Type B pancreatic cell (in vitro differentiated cells): ENCODE data around the gene WDR76. TPM values are rescaled to one million over a fixed set of nuclear protein-coding genes. Genes with fewer than 3 reads are reported as not detected.
"Not testable (repeated sequence)": the region's sequence is repeated elsewhere in the genome, so short reads cannot be mapped to it uniquely, and the experiment has no call there.

Experiments
- DNase-seq: peaks from one replicate; pipeline ENCODE4 v3.0.0; 2021; ENCODE audit warnings: mixed read lengths; ENCODE audit not compliant: unreplicated experiment; ENCODE audit errors: extremely low spot score
- H3K27ac Mint-ChIP-seq: 2 replicates; pipeline ENCODE4 v1.8.0; 2021; ENCODE audit warnings: mild to moderate bottlenecking, mixed read lengths
- H3K27me3 Mint-ChIP-seq: 2 replicates; pipeline ENCODE4 v1.8.0; 2021; ENCODE audit warnings: mixed read lengths
- H3K36me3 Mint-ChIP-seq: 2 replicates; pipeline ENCODE4 v1.8.0; 2021; ENCODE audit warnings: mixed read lengths
- H3K4me1 Mint-ChIP-seq: one replicate; pipeline ENCODE4 v1.8.0; 2021; ENCODE audit warnings: mixed read lengths; ENCODE audit not compliant: unreplicated experiment
- H3K4me3 Mint-ChIP-seq: 2 replicates; pipeline ENCODE4 v1.8.0; 2021; ENCODE audit warnings: mild to moderate bottlenecking, mixed read lengths
- H3K9me3 Mint-ChIP-seq: 2 replicates; pipeline ENCODE4 v1.8.0; 2021; ENCODE audit warnings: mixed read lengths
- CTCF ChIP-seq: fragments of 200-600 bp; sonication (generic); conservative IDR thresholded peaks from 2 replicates; pipeline ENCODE4 v1.5.0; 2021; ENCODE audit warnings: antibody characterized with exemption, mild to moderate bottlenecking
- total RNA-seq: library from RNA; stranded (reverse); gene quantifications from 2 replicates; pipeline ENCODE4 v1.2.1, GENCODE V29; 2021; ENCODE audit warnings: low replicate concordance

Gene WDR76
- total RNA-seq, 1 donor from 2014 or later, result 16.9 TPM

DNA sequence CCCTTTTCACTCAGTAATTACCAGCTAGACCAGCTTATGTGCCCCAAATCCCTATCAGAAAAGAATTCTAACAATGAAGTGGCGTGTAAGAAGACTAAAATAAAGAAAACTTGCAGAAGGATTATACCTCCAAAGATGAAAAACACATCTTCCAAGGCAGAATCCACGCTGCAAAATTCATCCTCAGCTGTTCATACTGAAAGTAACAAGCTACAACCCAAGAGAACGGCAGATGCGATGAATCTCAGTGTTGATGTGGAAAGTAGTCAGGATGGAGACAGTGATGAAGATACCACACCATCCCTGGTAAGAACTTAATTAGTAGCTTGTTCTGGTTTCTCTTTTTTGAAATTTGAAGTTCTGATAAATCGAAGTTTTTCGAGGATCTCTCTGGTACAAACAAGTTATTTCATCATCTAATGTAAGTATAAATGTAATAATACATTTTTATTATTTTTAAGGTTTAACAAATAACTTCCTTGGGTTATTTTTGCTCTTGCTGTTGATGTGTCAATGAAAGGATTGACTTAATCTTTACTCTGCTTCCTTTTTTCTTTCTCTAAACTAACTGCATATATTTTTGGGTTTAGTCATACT is 1.4 kb downstream of the WDR76 start:
- Mint-ChIP-seq H3K27me3 (no peaks in the 10 kb centered on the region), H3K27ac (peak overlapping the region; percentile 39), H3K9me3 (peaks cover 5% of the 10 kb centered on the region), H3K4me3 (peak overlapping the region; percentile 88), H3K4me1 (peaks cover 16% of the 10 kb centered on the region), H3K36me3 (peaks cover 5% of the 10 kb centered on the region)
- no peak for DNase-seq
- TF ChIP-seq CTCF, result no peak

- not testable (repeated sequence) for H3K4me3 Mint-ChIP-seq, H3K36me3 Mint-ChIP-seq, DNase-seq, H3K27ac Mint-ChIP-seq, H3K4me1 Mint-ChIP-seq, H3K9me3 Mint-ChIP-seq, H3K27me3 Mint-ChIP-seq
These were observed 3.2 kb downstream of the WDR76 start for GRCh38 chr15:43829951-43830540.

DNA sequence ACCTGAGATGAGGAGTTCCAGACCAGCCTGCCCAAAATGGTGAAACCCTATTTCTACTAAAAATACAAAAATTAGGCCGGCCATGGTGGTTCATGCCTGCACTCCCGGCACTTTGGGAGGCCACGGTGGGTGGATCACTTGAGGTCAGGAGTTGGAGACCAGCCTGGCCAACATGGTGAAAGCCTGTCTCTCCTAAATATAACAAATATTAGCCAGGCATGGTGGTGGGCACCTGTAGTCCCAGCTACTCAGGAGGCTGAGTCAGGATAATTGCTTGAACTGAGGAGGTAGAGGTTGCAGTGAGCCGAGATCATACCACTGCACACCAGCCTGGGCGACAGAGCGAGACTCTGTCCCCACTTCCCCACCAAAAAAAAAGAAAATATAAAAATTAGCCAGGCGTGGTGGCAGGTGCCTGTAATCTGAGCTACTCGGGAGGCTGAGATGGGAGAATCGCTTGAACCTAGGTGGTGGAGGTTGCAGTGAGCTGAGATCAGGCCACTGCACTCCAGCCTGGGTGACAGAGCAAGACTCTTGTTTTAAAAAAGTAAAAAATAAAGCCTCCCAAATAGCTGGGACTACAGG is 4.0 kb downstream of the WDR76 start:
- not testable (repeated sequence) for H3K36me3 Mint-ChIP-seq, H3K27me3 Mint-ChIP-seq, H3K4me3 Mint-ChIP-seq, H3K9me3 Mint-ChIP-seq, H3K4me1 Mint-ChIP-seq, DNase-seq, H3K27ac Mint-ChIP-seq

GRCh38 chr15:43831519-43832052 is 4.8 kb downstream of the WDR76 start:
- H3K27ac Mint-ChIP-seq, H3K4me1 Mint-ChIP-seq, H3K27me3 Mint-ChIP-seq, H3K9me3 Mint-ChIP-seq, H3K4me3 Mint-ChIP-seq, DNase-seq: not testable (repeated sequence)
- H3K36me3 Mint-ChIP-seq, result peaks cover 10% of the 10 kb centered on the region

DNA sequence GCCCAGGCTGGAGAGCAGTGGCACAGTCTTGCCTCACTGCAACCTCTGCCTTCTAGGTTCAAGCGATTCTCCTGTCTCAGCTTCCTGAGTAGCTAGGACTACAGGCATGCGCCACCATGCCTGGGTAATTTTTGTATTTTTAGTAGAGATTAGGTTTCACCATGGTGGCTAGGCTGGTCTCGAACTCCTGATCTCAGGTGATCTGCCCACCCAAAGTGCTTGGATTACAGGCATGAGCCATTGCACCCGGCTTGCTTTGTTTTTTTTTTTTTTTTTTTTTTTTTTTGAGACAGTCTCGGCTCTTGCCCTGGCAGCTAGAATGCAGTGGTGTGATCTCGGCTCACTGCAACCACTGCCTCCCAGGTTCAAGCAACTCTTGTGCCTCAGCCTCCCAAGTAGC is 5.7 kb downstream of the WDR76 start:
- not testable (repeated sequence) for H3K9me3 Mint-ChIP-seq, H3K4me3 Mint-ChIP-seq, DNase-seq, H3K4me1 Mint-ChIP-seq, H3K27me3 Mint-ChIP-seq, H3K27ac Mint-ChIP-seq
- peaks cover 10% of the 10 kb centered on the region for H3K36me3 Mint-ChIP-seq

- Mint-ChIP-seq H3K4me1 (no peaks in the 10 kb centered on the region), H3K9me3 (no peaks in the 10 kb centered on the region), H3K36me3 (no peaks in the 10 kb centered on the region), H3K27me3 (no peaks in the 10 kb centered on the region), H3K27ac (no peak overlapping the region), H3K4me3 (no peak overlapping the region)
- no peak for DNase-seq
- no peak for TF ChIP-seq CTCF
These were observed 18.6 kb downstream of the WDR76 start for GRCh38 chr15:43845421-43845820.

DNA sequence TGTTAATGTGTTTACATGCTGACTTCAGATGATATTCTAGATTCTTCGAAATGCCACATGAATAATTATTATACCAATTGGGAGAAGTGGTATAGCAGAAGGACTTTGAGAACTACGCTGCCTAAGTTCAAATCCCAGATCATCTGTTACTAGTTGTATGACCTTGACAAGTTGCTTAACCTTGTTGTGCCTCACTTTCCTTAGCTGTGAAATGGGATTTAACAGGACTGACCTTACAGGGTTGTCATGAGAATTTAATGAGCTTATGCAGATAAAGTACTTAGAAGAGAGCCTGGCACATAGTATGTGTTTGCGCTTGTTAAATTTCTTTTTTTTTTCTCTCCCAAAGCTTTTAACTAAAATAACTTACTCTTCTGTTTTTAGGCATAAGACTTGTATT is 24.4 kb downstream of the WDR76 start:
- no peak overlapping the region for H3K27ac Mint-ChIP-seq
- no peaks in the 10 kb centered on the region for H3K27me3 Mint-ChIP-seq
- H3K36me3 Mint-ChIP-seq, result no peaks in the 10 kb centered on the region
- H3K9me3 Mint-ChIP-seq, result no peaks in the 10 kb centered on the region
- no peak for TF ChIP-seq CTCF
- H3K4me1 Mint-ChIP-seq, result no peaks in the 10 kb centered on the region
- no peak overlapping the region for H3K4me3 Mint-ChIP-seq
- DNase-seq, result no peak
